Astrocyte (in vitro differentiated cells and primary cell): Measurements from ENCODE around the gene HNRNPH2. TPM values are rescaled to one million over a fixed set of nuclear protein-coding genes. Genes with fewer than 3 reads are reported as not detected.

Experiments
- DNase-seq: peaks from one replicate; pipeline ENCODE4 v3.0.0-alpha.2; 2010; ENCODE audit warnings: low read depth
- FAIRE-seq: peaks from 2 replicates; lab custom pipeline; 2011; peaks lifted over from hg19 to GRCh38; lab: Jason Lieb, UNC
- H2AFZ ChIP-seq: 2 replicates; pipeline ENCODE4 v1.6.0; 2012; ENCODE audit warnings: low read depth, low read length, inconsistent platforms
- H3K27ac ChIP-seq: 2 replicates; pipeline ENCODE4 v1.5.1; 2011; ENCODE audit warnings: low read depth, low read length, inconsistent platforms
- H3K27me3 ChIP-seq: 2 replicates; pipeline ENCODE4 v1.6.0; 2011; ENCODE audit warnings: low read length, inconsistent platforms; ENCODE audit not compliant: insufficient read depth
- H3K36me3 ChIP-seq: 2 replicates; pipeline ENCODE4 v1.5.1; 2011; ENCODE audit warnings: low read length, inconsistent platforms; ENCODE audit not compliant: insufficient read depth
- H3K4me1 ChIP-seq: 2 replicates; pipeline ENCODE4 v1.5.1; 2011; ENCODE audit warnings: low read length, inconsistent platforms; ENCODE audit not compliant: insufficient read depth
- H3K4me2 ChIP-seq: 2 replicates; pipeline ENCODE4 v1.6.0; 2012; ENCODE audit warnings: low read length, inconsistent platforms
- H3K4me3 ChIP-seq: 2 replicates; pipeline ENCODE4 v1.5.1; 2011; ENCODE audit warnings: low read depth, mild to moderate bottlenecking, low read length, inconsistent platforms; ENCODE audit not compliant: insufficient read depth
- H3K79me2 ChIP-seq: 2 replicates; pipeline ENCODE4 v1.6.0; 2012; ENCODE audit warnings: mild to moderate bottlenecking, low read length, inconsistent platforms; ENCODE audit not compliant: insufficient read depth
- H3K9ac ChIP-seq: 2 replicates; pipeline ENCODE4 v1.6.0; 2012; ENCODE audit warnings: mild to moderate bottlenecking, low read length, inconsistent platforms
- H3K9me3 ChIP-seq: 2 replicates; pipeline ENCODE4 v1.5.1; 2012; ENCODE audit warnings: low read depth, mild to moderate bottlenecking, low read length, inconsistent platforms; ENCODE audit not compliant: insufficient read depth
- H4K20me1 ChIP-seq: 2 replicates; pipeline ENCODE4 v1.6.0; 2012; ENCODE audit warnings: low read length, inconsistent platforms; ENCODE audit not compliant: insufficient read depth
- H3K27ac Mint-ChIP-seq: one replicate; pipeline ENCODE4 v1.8.0; 2021; ENCODE audit warnings: mild to moderate bottlenecking, mixed read lengths; ENCODE audit not compliant: unreplicated experiment
- H3K27me3 Mint-ChIP-seq: one replicate; pipeline ENCODE4 v1.8.0; 2021; ENCODE audit warnings: low read depth, mixed read lengths; ENCODE audit not compliant: unreplicated experiment
- H3K36me3 Mint-ChIP-seq: one replicate; pipeline ENCODE4 v1.8.0; 2021; ENCODE audit warnings: low read depth, mixed read lengths; ENCODE audit not compliant: unreplicated experiment
- H3K4me1 Mint-ChIP-seq: one replicate; pipeline ENCODE4 v1.8.0; 2021; ENCODE audit warnings: low read depth, mixed read lengths; ENCODE audit not compliant: unreplicated experiment
- H3K4me3 Mint-ChIP-seq: one replicate; pipeline ENCODE4 v1.8.0; 2021; ENCODE audit warnings: mild to moderate bottlenecking, moderate library complexity, mixed read lengths; ENCODE audit not compliant: unreplicated experiment
- H3K9me3 Mint-ChIP-seq: one replicate; pipeline ENCODE4 v1.8.0; 2021; ENCODE audit warnings: mild to moderate bottlenecking, mixed read lengths; ENCODE audit not compliant: unreplicated experiment
- CTCF ChIP-seq: IDR thresholded peaks from 2 replicates; pipeline ENCODE4 v1.5.1; 2011; ENCODE audit warnings: low read depth, mild to moderate bottlenecking, inconsistent platforms, low read length, moderate library complexity; ENCODE audit not compliant: insufficient read depth
- EZH2 ChIP-seq: IDR thresholded peaks from 2 replicates; pipeline ENCODE4 v1.6.1; 2012; ENCODE audit warnings: mild to moderate bottlenecking, low read length, inconsistent platforms; ENCODE audit not compliant: insufficient read depth
- total RNA-seq: library from RNA; stranded (reverse); gene quantifications from 2 replicates; pipeline ENCODE4 v1.2.1, GENCODE V29; 2021

Gene HNRNPH2
- total RNA-seq, 1 donor from 2014 or later: 48.9 TPM

- no peaks in the 10 kb centered on the region for H3K36me3 Mint-ChIP-seq
- no peaks in the 10 kb centered on the region for H3K9me3 Mint-ChIP-seq
- H3K27ac Mint-ChIP-seq: no peak overlapping the region
- Histone ChIP-seq H3K4me2 (no peak overlapping the region), H3K27me3 (no peaks in the 10 kb centered on the region), H4K20me1 (peaks cover 7% of the 10 kb centered on the region), H3K36me3 (peaks cover 11% of the 10 kb centered on the region), H3K4me1 (no peaks in the 10 kb centered on the region), H3K27ac (no peak overlapping the region), H3K9me3 (no peaks in the 10 kb centered on the region), H3K4me3 (no peak overlapping the region), H3K9ac (no peak overlapping the region), H3K79me2 (no peaks in the 10 kb centered on the region), H2AFZ (no peak overlapping the region)
- no peak overlapping the region for H3K4me3 Mint-ChIP-seq
- no peaks in the 10 kb centered on the region for H3K27me3 Mint-ChIP-seq
- FAIRE-seq (no peak), DNase-seq (no peak)
- peaks cover under 1% of the 10 kb centered on the region for H3K4me1 Mint-ChIP-seq
- TF ChIP-seq CTCF: no peak
- no peak for TF ChIP-seq EZH2
Observed at GRCh38 chrX:101398694-101399093, 9.3 kb upstream of the HNRNPH2 start.

GRCh38 chrX:101399825-101400224, 8.2 kb upstream of the HNRNPH2 start:
- no peaks in the 10 kb centered on the region for H3K36me3 Mint-ChIP-seq
- H4K20me1 ChIP-seq: no peaks in the 10 kb centered on the region
- no peak overlapping the region for H2AFZ ChIP-seq
- no peaks in the 10 kb centered on the region for H3K9me3 ChIP-seq
- H3K27me3 ChIP-seq: no peaks in the 10 kb centered on the region
- no peaks in the 10 kb centered on the region for H3K79me2 ChIP-seq
- TF ChIP-seq CTCF: no peak
- no peak for TF ChIP-seq EZH2
- no peak for FAIRE-seq
- no peak overlapping the region for H3K4me2 ChIP-seq
- H3K27me3 Mint-ChIP-seq: no peaks in the 10 kb centered on the region
- no peak for DNase-seq
- H3K4me1 ChIP-seq: no peaks in the 10 kb centered on the region
- no peak overlapping the region for H3K4me3 ChIP-seq
- no peak overlapping the region for H3K4me3 Mint-ChIP-seq
- H3K4me1 Mint-ChIP-seq: no peaks in the 10 kb centered on the region
- H3K9ac ChIP-seq: no peak overlapping the region
- no peaks in the 10 kb centered on the region for H3K9me3 Mint-ChIP-seq
- H3K36me3 ChIP-seq: peaks cover 11% of the 10 kb centered on the region
- no peak overlapping the region for H3K27ac ChIP-seq
- H3K27ac Mint-ChIP-seq: no peak overlapping the region

- Histone ChIP-seq H3K27me3 (no peaks in the 10 kb centered on the region), H3K27ac (peak overlapping the region; percentile 98), H3K36me3 (peaks cover 3% of the 10 kb centered on the region), H3K4me1 (peaks cover 6% of the 10 kb centered on the region), H3K79me2 (peaks cover 59% of the 10 kb centered on the region), H4K20me1 (peaks cover 15% of the 10 kb centered on the region), H2AFZ (peak overlapping the region; percentile 89), H3K9ac (peak overlapping the region; percentile 100), H3K4me3 (peak overlapping the region; percentile 95), H3K4me2 (peak overlapping the region; percentile 95), H3K9me3 (no peaks in the 10 kb centered on the region)
- Mint-ChIP-seq H3K9me3 (no peaks in the 10 kb centered on the region), H3K4me3 (peak overlapping the region; percentile 99), H3K27ac (peak overlapping the region; percentile 98), H3K4me1 (peaks cover 6% of the 10 kb centered on the region), H3K27me3 (no peaks in the 10 kb centered on the region), H3K36me3 (no peaks in the 10 kb centered on the region)
- FAIRE-seq (no peak), DNase-seq (no peak)
- no peak for TF ChIP-seq CTCF
- no peak for TF ChIP-seq EZH2
Observed at GRCh38 chrX:101407167-101407747, 765 bp upstream of the HNRNPH2 start.
